WERI-Rb-1 (cell line): ENCODE results near the gene EFCAB6.

ENCODE experiments used
- DNase-seq: peaks from one replicate; pipeline ENCODE4 v3.0.0-alpha.2; 2020
- H3K27ac ChIP-seq: fragments of 250-450 bp; sonication (Bioruptor Pico); 2 replicates; pipeline ENCODE4 v1.5.1; 2020; ENCODE audit warnings: mild to moderate bottlenecking, moderate library complexity
- H3K27me3 ChIP-seq: fragments of 250-450 bp; sonication (Bioruptor Pico); 2 replicates; pipeline ENCODE4 v1.5.1; 2021; ENCODE audit warnings: mild to moderate bottlenecking, low read depth, moderate library complexity; ENCODE audit not compliant: insufficient read depth, severe bottlenecking
- H3K36me3 ChIP-seq: fragments of 250-450 bp; sonication (Bioruptor Pico); 2 replicates; pipeline ENCODE4 v1.5.1; 2020; ENCODE audit warnings: mild to moderate bottlenecking, moderate library complexity
- H3K4me3 ChIP-seq: 2 replicates; pipeline ENCODE4 v1.5.1; 2011; ENCODE audit warnings: low read depth, mild to moderate bottlenecking, control low read depth, low read length
- H3K9me3 ChIP-seq: fragments of 250-450 bp; sonication (Bioruptor Pico); 2 replicates; pipeline ENCODE4 v1.5.1; 2021; ENCODE audit warnings: mild to moderate bottlenecking, moderate library complexity; ENCODE audit not compliant: severe bottlenecking
- TF ChIP-seq, protein P1 (sequence below): IDR thresholded peaks from 2 replicates; pipeline ENCODE4 v1.5.1; 2011; ENCODE audit warnings: low read depth, mild to moderate bottlenecking, control low read depth, inconsistent platforms, low read length

The EFCAB6 gene

DNA sequence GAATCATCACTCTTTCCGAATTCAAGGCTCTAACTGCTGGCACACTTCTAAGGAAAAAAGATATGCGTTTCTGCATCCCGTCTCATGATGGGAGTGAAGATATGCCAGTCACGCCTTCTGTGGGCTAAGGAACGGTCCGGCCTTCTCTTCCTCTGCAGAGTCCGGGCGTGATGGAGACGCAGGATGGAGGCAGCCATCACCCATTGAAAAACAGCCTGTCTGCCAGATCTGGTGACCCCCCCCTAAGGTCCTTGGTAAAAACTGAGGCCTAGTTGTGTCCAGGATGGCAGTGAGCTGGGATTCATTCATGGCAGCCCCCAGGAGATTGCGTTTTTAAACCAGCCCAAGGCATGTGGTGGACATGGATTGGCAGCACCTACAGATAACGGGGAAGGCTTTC is 6.9 kb upstream of the EFCAB6 start:
- no peak overlapping the region for H3K4me3 ChIP-seq
- no peak for DNase-seq
- no peaks in the 10 kb centered on the region for H3K27me3 ChIP-seq
- no peaks in the 10 kb centered on the region for H3K9me3 ChIP-seq
- H3K36me3 ChIP-seq: peaks cover 3% of the 10 kb centered on the region
- H3K27ac ChIP-seq: no peak overlapping the region
- TF ChIP-seq, protein P1, sequence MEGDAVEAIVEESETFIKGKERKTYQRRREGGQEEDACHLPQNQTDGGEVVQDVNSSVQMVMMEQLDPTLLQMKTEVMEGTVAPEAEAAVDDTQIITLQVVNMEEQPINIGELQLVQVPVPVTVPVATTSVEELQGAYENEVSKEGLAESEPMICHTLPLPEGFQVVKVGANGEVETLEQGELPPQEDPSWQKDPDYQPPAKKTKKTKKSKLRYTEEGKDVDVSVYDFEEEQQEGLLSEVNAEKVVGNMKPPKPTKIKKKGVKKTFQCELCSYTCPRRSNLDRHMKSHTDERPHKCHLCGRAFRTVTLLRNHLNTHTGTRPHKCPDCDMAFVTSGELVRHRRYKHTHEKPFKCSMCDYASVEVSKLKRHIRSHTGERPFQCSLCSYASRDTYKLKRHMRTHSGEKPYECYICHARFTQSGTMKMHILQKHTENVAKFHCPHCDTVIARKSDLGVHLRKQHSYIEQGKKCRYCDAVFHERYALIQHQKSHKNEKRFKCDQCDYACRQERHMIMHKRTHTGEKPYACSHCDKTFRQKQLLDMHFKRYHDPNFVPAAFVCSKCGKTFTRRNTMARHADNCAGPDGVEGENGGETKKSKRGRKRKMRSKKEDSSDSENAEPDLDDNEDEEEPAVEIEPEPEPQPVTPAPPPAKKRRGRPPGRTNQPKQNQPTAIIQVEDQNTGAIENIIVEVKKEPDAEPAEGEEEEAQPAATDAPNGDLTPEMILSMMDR: no peak

DNA sequence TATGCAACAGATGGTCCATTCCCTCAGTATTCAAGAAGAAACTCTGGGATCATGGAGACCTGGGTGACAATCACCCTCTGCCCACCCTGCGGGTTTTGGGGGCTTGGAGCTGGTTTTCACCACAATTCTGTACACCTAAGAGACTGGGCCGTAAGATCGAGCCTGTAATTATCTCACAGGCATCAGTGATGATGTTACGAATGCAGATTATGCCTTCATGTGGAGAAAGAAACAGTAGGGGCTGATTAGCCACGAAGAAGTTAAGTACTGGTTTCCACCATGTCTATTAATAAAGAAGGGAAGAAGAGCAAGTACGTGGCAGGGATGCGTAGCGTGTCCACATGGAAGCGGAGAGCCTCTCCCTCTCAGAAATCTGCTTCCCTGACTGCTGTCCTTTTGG is 5.3 kb upstream of the EFCAB6 start:
- H3K9me3 ChIP-seq: no peaks in the 10 kb centered on the region
- TF ChIP-seq, protein P1: no peak

DNA sequence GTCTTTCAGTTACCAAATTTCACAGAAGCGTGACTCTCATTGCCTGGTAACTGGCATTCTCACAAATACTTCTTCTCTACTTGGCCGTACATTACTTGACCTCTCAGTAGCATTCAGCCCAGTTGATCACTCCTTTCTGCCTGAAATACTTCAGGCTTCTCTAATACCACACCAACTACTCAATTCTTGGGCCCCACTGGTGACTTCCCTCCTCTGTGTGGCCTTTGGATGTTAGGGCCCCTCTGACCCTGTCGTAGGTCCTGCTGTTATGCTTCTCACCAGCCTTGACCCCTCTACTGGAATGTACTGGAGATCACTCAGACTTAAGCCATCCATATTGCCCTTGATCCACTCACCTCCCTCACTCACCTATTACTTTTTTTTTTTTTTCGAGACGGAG is 2.2 kb upstream of the EFCAB6 start:
- no peak for DNase-seq
- Histone ChIP-seq H3K27me3 (no peaks in the 10 kb centered on the region), H3K4me3 (no peak overlapping the region), H3K36me3 (no peaks in the 10 kb centered on the region; the same call in 1 of the 2 replicates), H3K27ac (no peak overlapping the region), H3K9me3 (no peaks in the 10 kb centered on the region)
- TF ChIP-seq, protein P1: no peak

More for the DNA sequence above, 5.3 kb upstream of the EFCAB6 start:
- no peak for DNase-seq
- peaks cover 3% of the 10 kb centered on the region for H3K36me3 ChIP-seq
- H3K4me3 ChIP-seq: no peak overlapping the region
- no peaks in the 10 kb centered on the region for H3K27me3 ChIP-seq
- no peak overlapping the region for H3K27ac ChIP-seq

DNA sequence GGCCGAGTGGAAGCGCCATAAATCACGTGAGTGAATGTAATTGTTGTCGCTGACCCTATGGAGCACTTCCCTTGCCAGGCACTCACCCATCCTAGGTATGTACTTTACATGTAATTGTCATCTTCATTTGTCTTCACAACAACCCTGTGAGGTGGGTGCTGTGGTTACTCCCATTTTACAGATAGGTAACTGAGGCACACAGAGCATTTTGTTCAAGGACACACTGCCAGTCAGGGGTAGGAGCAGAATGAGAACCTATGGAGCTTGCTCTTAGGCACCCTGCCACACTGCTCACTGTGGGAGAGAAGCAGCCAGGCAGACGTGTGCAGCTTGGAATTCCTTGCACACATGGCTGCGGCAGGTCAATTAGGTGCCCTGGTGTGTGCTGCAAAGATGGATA is 785 bp upstream of the EFCAB6 start:
- DNase-seq: no peak
- H3K4me3 ChIP-seq: peak overlapping the region; percentile 90
- peak overlapping the region; percentile 96 for H3K27ac ChIP-seq
- no peaks in the 10 kb centered on the region for H3K27me3 ChIP-seq
- no peaks in the 10 kb centered on the region; the same call in 1 of the 2 replicates for H3K36me3 ChIP-seq
- no peaks in the 10 kb centered on the region for H3K9me3 ChIP-seq
- TF ChIP-seq, protein P1: no peak

DNA sequence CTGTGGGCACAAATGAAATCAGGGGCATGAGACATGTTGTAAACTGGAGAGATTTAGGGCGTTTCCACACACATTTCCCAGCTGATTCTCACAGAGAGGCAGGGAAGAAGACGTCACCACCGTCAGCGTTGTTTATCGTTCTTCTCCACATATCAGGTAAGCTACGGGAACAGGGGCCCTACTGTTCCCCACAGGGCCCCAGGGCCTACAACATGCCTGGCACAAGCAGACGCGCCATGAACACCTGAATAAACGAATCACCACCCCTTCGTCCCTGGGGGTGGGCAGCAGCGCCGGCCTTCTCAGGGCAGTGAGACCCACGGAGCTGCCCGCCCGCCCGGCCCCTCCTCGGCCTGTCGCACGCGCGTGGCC is 342 bp downstream of the EFCAB6 start:
- Histone ChIP-seq H3K27ac (peak overlapping the region; percentile 96), H3K4me3 (peak overlapping the region; percentile 90), H3K9me3 (no peaks in the 10 kb centered on the region), H3K27me3 (no peaks in the 10 kb centered on the region), H3K36me3 (no peaks in the 10 kb centered on the region; the same call in 1 of the 2 replicates)
- DNase-seq: no peak
- TF ChIP-seq, protein P1: no peak

DNA sequence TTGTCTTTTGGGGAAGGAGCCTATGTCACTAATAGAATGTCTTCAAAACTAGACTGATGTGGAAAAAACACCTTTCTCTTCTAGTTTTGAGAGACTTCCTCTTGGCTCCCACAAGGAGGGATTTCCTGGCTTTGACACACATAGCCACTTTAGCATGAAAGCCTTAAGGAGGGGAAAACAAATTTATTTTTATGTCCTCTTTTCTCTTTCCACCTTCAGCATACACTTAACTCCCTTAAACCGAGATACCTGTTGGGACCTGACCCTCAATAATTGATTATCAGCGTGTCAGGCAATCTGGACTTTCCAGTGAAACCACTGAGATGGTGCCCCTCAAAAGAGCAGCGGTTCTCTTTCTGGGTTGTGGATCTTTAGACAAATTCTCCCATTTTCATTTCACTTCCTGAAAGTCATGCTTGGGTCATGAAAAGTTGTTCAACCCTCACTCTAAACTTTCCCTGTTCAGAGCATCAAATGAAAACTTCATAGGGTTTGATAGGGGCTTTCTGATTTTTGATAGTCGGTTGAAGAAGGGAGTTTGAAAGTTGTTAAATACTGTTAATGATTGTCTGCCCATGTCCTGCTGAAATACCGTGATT is 9.1 kb downstream of the EFCAB6 start:
- Histone ChIP-seq H3K4me3 (no peak overlapping the region), H3K36me3 (no peaks in the 10 kb centered on the region), H3K27me3 (no peaks in the 10 kb centered on the region), H3K27ac (no peak overlapping the region), H3K9me3 (no peaks in the 10 kb centered on the region)
- DNase-seq: no peak
- TF ChIP-seq, protein P1: no peak
